ENCODE measurements around the gene HSPA1B. TPM values are rescaled to one million over a fixed set of nuclear protein-coding genes. Genes with fewer than 3 reads are reported as not detected.
"Not testable (repeated sequence)": the region's sequence is repeated elsewhere in the genome, so short reads cannot be mapped to it uniquely, and the experiment has no call there.

The HSPA1B gene
- total and polyA plus RNA-seq, 5 donors = 110 to 299 (median 168) TPM

DNA sequence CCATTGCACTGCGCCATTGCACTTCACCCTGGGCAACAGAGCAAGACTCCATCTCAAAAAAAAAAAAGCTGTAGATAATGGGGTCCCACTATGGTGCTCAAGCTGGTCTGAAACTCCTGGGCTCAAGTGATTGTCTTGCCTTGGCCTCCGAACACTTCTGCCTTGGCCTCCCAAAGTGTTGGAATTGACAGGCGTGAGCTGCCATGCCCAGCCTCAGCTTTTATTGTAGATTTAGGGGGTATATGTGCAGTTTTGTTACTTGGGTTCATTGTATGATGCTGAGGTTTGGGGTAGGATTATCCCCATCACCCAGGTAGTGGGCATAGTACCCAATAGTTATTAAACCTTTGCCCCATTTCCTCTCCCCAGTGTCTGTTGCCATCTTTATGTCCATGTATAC, 11.4 kb downstream of the HSPA1B start:
- Histone ChIP-seq H3K9me3 (ENCODE audit: control insufficient read depth, low read length) (no peaks in the 10 kb centered on the region), H3K27ac (ENCODE audit: low read length) (no peak overlapping the region), H3K4me1 (ENCODE audit: control insufficient read depth, insufficient read depth, low read length) (peaks cover 8% of the 10 kb centered on the region), H3K4me3 (ENCODE audit: low read length) (no peak overlapping the region), H3K27me3 (ENCODE audit: control insufficient read depth, insufficient read depth) (no peaks in the 10 kb centered on the region)
- no peak for ATAC-seq
- WGBS = 95% methylated on average over 3 of the region's 3 CpGs
- DNase-seq = no peak
- intact Hi-C loops (cut with DNase I) = loop anchor here in 2 of 4 donors (10.0 kb wide), 2 partner anchors 104 to 114 kb away; partner anchors contain the start of genes CLIC1 (in 1 of the 2), DDAH2 (in 1 of the 2), LY6G6C (in 1 of the 2) and MPIG6B (in 1 of the 2)

DNA sequence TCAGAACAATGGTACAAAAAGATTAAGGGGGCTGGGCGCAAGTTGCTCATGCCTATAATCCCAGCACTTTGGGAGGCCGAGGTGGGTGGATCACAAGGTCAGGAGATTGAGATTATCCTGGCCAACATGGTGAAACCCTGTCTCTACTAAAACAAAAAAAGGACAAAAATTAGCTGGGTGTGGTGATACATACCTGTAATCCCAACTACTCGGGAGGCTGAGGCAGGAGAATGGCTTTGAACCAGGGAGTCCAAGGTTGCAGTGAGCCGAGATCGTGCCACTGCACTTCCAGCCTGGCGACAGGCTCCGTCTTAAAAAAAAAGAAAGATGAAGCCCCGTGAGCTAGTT, 12.2 kb downstream of the HSPA1B start:
- 84% methylated on average over 8 of the region's 8 CpGs for WGBS
- H3K27me3 ChIP-seq (ENCODE audit: control insufficient read depth, insufficient read depth); H3K9me3 ChIP-seq (ENCODE audit: control insufficient read depth, low read length); H3K4me3 ChIP-seq (ENCODE audit: low read length); ATAC-seq; H3K27ac ChIP-seq (ENCODE audit: low read length); H3K4me1 ChIP-seq (ENCODE audit: control insufficient read depth, insufficient read depth, low read length): not testable (repeated sequence)
- peak in 1 of 3 donors; percentile 9 for DNase-seq
- intact Hi-C loops (cut with DNase I) = loop anchor here in 2 of 4 donors (10.0 kb wide), 2 partner anchors 105 to 115 kb away; partner anchors contain the start of genes CLIC1 (in 1 of the 2), DDAH2 (in 1 of the 2), LY6G6C (in 1 of the 2) and MPIG6B (in 1 of the 2)

DNA sequence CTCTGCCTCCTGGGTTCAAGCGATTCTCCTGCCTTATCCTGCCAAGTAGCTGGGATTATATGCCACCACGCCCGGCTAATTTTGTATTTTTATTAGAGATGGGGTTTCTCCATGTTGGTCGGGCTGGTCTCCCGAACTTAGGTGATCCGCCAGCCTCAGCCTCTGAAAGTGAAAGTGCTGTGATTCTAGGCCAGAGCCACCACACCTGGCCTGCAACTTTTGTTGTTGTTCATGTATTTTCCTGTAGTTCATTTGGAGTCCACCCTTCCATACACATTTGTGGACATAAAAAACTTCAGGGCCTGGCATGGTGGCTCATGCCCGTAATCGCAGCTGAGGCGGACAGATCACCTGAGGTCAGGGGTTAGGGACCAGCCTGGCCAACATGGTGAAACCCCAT, 14.5 kb downstream of the HSPA1B start:
- no peaks in the 10 kb centered on the region for H3K9me3 ChIP-seq (ENCODE audit: control insufficient read depth, low read length)
- no peaks in the 10 kb centered on the region for H3K27me3 ChIP-seq (ENCODE audit: control insufficient read depth, insufficient read depth)
- intact Hi-C loops (cut with DNase I) = no loop called here
- H3K27ac ChIP-seq (ENCODE audit: low read length) = no peak overlapping the region
- WGBS = 92% methylated on average over 9 of the region's 9 CpGs
- peaks cover 8% of the 10 kb centered on the region for H3K4me1 ChIP-seq (ENCODE audit: control insufficient read depth, insufficient read depth, low read length)
- no peak overlapping the region for H3K4me3 ChIP-seq (ENCODE audit: low read length)
- DNase-seq (peak in 1 of 3 donors; percentile 12), ATAC-seq (no peak)

DNA sequence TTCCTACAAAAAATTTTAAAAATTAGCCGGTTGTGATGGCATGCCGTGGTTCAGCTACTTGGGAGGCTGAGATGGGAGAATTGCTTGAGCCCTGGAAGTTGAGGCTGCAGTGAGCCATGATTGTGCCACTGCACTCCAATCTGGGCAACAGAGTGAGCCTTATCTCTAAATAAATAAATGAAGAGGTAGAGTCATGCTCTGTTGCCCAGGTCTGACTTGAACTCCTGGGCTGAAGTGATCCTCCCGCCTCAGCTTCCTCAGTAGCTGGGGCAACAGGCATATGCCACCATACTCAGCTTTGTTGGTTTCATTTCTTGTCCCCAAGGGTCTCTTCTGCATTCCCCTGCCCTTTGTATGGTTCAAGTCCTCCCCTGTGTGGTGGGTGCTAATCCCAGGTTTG, 17.0 kb downstream of the HSPA1B start:
- intact Hi-C loops (cut with DNase I) = no loop called here
- Histone ChIP-seq H3K27me3 (ENCODE audit: control insufficient read depth, insufficient read depth) (no peaks in the 10 kb centered on the region), H3K4me1 (ENCODE audit: control insufficient read depth, insufficient read depth, low read length) (no peaks in the 10 kb centered on the region), H3K9me3 (ENCODE audit: control insufficient read depth, low read length) (no peaks in the 10 kb centered on the region), H3K4me3 (ENCODE audit: low read length) (no peak overlapping the region), H3K27ac (ENCODE audit: low read length) (no peak overlapping the region)
- over 99% methylated on average over 3 of the region's 3 CpGs for WGBS
- ATAC-seq = no peak
- peak in 1 of 3 donors; percentile 0 for DNase-seq

DNA sequence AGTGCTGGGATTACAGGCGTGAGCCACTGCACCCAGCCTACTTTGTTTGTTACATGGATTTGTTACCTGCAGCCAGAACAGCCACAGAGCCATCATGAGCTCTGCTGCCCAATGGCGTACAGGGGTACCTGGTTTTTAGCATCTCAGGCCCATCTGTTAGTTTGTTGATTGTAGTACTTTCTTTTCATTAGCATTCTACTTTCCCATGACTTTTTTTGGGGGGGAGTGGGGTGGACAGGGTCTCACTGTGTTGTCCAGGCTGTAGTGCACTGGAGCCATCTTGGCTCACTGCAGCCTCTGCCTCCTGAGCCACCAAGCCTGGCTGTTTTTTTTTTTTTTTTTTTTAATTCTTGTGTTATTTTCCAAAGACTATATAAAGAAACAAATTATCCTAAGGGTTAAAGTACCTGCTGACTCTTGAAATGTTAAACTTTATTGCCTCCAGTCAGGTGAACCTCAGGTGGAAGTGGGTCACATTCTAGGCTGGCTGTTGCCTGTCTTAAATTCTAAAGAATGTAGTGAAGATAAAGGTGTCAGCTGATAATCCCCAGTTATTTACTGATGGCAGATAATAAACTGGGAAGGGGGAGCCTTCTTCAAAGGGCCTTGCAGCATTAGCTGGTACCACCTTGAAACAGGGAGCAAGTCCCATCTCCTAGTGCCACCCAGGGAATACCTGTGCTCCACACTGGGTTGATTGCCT, 19.9 kb downstream of the HSPA1B start:
- no peak overlapping the region for H3K4me3 ChIP-seq (ENCODE audit: low read length)
- no peaks in the 10 kb centered on the region for H3K27me3 ChIP-seq (ENCODE audit: control insufficient read depth, insufficient read depth)
- no peaks in the 10 kb centered on the region for H3K4me1 ChIP-seq (ENCODE audit: control insufficient read depth, insufficient read depth, low read length)
- WGBS = 96% methylated on average over 2 of the region's 2 CpGs
- ATAC-seq (no peak), DNase-seq (peak in 1 of 3 donors; percentile 5)
- H3K27ac ChIP-seq (ENCODE audit: low read length) = no peak overlapping the region
- H3K9me3 ChIP-seq (ENCODE audit: control insufficient read depth, low read length) = no peaks in the 10 kb centered on the region
- intact Hi-C loops (cut with DNase I) = no loop called here

DNA sequence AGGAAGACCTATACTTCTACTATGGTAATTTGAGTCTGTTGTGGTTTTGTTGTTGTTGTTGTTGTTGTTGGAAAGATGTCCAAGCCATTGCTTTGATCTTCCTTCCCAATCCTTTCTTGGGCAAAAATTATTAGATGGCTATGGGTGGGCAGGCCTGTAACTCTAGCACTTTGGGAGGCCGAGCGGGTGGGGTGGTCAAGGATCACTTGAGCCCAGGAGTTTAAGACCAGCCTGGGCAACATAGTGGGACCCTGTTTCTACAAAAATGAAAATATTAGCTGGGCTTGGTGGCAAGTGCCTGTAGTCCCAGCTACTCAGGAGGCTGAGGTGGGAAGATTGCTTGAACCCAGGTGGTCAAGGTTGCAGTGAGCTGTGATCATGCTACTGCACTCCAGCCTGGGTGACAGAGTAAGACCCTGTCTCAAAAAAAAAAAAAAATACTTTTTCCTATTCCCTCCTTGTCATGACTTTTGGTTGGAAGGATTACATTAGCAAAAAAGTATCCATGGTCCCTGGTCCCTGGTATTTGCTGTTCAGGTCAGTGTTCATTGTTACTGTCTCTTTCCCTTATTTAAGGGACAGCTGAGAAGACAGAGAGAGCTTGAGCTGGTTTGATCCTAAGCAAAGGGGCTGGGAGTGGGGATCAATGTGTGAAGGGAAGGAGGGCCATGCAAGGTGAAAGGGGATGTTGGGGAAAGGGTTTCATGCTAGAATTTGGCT, 23.4 kb downstream of the HSPA1B start:
- no peak overlapping the region for H3K27ac ChIP-seq (ENCODE audit: low read length)
- no peaks in the 10 kb centered on the region for H3K27me3 ChIP-seq (ENCODE audit: control insufficient read depth, insufficient read depth)
- ATAC-seq = no peak
- WGBS = 94% methylated on average over 2 of the region's 2 CpGs
- no peaks in the 10 kb centered on the region for H3K4me1 ChIP-seq (ENCODE audit: control insufficient read depth, insufficient read depth, low read length)
- intact Hi-C loops (cut with DNase I) = no loop called here
- H3K9me3 ChIP-seq (ENCODE audit: control insufficient read depth, low read length) = no peaks in the 10 kb centered on the region
- H3K4me3 ChIP-seq (ENCODE audit: low read length) = no peak overlapping the region
- peak in 1 of 3 donors; percentile 3 for DNase-seq

DNA sequence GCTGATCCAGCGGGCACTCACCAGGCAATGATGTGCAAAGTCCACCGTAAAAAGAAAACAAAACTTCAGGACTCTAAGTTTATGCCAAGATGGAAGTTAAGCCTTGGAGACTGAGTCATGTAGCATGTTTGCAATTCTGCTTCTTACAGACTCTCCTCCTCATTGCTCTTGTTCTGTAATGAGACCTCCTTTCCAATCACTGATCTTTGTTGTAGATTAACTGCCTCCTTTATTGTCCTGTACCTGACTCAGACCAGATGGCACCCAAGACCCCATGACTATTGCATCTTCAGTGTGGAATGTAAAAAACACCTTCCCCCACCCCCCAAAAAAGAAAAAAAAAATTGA, 23.9 kb downstream of the HSPA1B start:
- H3K27me3 ChIP-seq (ENCODE audit: control insufficient read depth, insufficient read depth) = no peaks in the 10 kb centered on the region
- ATAC-seq = no peak
- no peak overlapping the region for H3K27ac ChIP-seq (ENCODE audit: low read length)
- no peaks in the 10 kb centered on the region for H3K4me1 ChIP-seq (ENCODE audit: control insufficient read depth, insufficient read depth, low read length)
- H3K4me3 ChIP-seq (ENCODE audit: low read length) = no peak overlapping the region
- intact Hi-C loops (cut with DNase I) = no loop called here
- H3K9me3 ChIP-seq (ENCODE audit: control insufficient read depth, low read length) = no peaks in the 10 kb centered on the region
- no peak for DNase-seq
- 74% methylated on average over 2 of the region's 2 CpGs for WGBS

DNA sequence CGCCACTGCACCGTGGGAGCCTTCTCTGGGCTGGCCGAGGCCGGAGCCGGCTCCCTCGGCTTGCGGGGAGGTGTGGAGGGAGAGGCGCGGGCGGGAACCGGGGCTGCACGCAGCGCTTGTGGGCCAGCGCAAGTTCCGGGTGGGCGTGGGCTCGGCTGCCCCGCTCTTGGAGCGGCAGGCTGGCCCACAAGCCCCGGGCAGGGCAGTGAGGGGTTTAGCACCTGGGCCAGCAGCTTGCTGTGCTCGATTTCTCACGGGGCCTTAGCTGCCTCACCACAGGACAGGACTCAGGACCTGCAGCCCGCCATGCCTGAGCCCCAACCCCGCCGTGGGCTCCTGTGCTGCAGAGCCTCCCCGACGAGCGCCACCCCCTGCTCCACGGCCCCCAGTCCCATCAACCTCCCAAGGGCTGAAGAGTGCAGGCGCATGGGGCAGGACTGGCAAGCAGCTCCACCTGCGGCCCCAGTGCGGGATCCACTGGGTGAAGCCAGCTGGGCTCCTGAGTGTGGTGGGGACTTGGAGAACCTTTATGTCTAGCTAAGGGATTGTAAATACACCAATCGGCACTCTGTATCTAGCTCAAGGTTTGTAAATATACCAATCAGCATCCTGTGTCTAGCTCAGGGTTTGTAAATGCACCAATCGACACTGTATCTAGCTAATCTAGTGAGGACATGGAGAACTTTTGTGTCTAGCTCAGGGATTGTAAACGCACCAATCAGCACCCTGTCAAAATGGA, 24.6 kb downstream of the HSPA1B start:
- 88% methylated on average over 35 of the region's 35 CpGs for WGBS

DNA sequence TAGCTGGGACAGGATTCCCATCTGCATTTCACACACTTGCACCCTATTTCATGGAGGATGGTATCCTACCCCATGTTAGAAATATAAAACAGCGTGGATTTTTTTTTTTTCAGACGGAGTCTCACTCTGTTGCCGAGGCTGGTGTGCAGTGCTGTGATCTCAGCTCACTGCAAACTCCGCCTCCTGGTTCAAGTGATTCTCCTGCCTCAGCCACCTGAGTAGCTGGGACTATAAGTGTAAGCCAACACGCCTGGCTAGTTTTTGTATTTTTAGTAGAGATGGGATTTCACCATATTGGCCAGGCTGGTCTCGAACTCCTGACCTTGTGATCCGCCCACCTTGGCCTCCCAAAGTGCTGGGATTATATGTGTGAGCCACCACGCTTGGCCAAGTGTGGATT, 30.2 kb downstream of the HSPA1B start:
- DNase-seq; ATAC-seq; H3K9me3 ChIP-seq (ENCODE audit: control insufficient read depth, low read length); intact Hi-C loops (cut with DNase I); H3K27ac ChIP-seq (ENCODE audit: low read length); H3K4me3 ChIP-seq (ENCODE audit: low read length); H3K27me3 ChIP-seq (ENCODE audit: control insufficient read depth, insufficient read depth); H3K4me1 ChIP-seq (ENCODE audit: control insufficient read depth, insufficient read depth, low read length): not testable (repeated sequence)
- 91% methylated on average over 8 of the region's 8 CpGs for WGBS

More for the DNA sequence above, 24.6 kb downstream of the HSPA1B start:
- peak in 1 of 3 donors; percentile 41 for DNase-seq
- ATAC-seq; H3K4me3 ChIP-seq (ENCODE audit: low read length); H3K4me1 ChIP-seq (ENCODE audit: control insufficient read depth, insufficient read depth, low read length); H3K9me3 ChIP-seq (ENCODE audit: control insufficient read depth, low read length); H3K27me3 ChIP-seq (ENCODE audit: control insufficient read depth, insufficient read depth); intact Hi-C loops (cut with DNase I); H3K27ac ChIP-seq (ENCODE audit: low read length): not testable (repeated sequence)

DNA sequence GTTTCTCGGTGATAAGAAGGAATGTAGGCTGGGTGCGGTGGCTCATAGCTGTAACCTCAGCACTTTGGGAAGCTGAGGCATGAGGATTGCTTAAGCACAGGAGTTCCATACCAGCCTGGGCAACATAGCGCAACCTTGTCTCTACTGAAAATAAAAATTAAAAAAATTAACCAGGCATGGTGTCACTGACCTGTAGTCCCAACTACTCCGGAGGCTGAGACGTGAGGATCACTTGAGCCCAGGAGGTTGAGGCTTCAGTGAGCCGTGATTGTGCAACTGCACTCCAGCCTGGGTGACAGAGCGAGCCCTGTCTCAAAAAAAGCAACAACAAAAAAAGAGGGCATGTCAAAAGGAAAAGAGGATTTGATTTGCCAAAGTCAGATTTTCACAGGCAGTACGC, 31.2 kb downstream of the HSPA1B start:
- ATAC-seq (no peak), DNase-seq (peak in 1 of 3 donors; percentile 4)
- Histone ChIP-seq H3K9me3 (ENCODE audit: control insufficient read depth, low read length) (no peaks in the 10 kb centered on the region), H3K4me1 (ENCODE audit: control insufficient read depth, insufficient read depth, low read length) (peaks cover 2% of the 10 kb centered on the region), H3K27ac (ENCODE audit: low read length) (no peak overlapping the region), H3K4me3 (ENCODE audit: low read length) (no peak overlapping the region), H3K27me3 (ENCODE audit: control insufficient read depth, insufficient read depth) (no peaks in the 10 kb centered on the region)
- 95% methylated on average over 8 of the region's 8 CpGs for WGBS
- intact Hi-C loops (cut with DNase I) = no loop called here

DNA sequence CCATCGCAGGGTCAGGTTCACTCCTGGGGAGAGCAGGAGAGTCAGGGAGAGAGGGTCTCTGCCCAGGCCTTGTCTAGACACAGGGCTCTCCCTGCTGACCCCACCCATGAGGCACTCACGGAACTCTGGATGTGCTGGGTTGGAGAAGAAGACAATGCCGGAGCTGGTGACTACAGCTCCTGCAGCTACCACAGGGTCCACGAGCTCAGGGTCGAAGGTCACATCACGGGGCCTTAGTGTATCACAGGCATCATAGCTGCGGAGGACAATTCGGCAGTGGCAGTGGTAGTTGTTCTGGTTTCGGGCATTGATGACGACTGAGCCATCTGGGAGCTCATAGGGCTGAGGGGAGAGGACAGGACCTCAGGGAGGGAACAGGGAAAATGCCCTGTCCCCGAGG, 32.4 kb downstream of the HSPA1B start:
- ATAC-seq (no peak), DNase-seq (peak in 1 of 3 donors; percentile 34)
- H3K4me1 ChIP-seq (ENCODE audit: control insufficient read depth, insufficient read depth, low read length) = peaks cover 2% of the 10 kb centered on the region
- H3K4me3 ChIP-seq (ENCODE audit: low read length) = no peak overlapping the region
- WGBS = 91% methylated on average over 11 of the region's 11 CpGs
- H3K27ac ChIP-seq (ENCODE audit: low read length) = no peak overlapping the region
- intact Hi-C loops (cut with DNase I) = loop anchor here in 1 of 4 donors (10.0 kb wide), 1 partner anchor 175 kb away; the partner anchor contains the start of gene LY6G5C
- H3K9me3 ChIP-seq (ENCODE audit: control insufficient read depth, low read length) = no peaks in the 10 kb centered on the region
- no peaks in the 10 kb centered on the region for H3K27me3 ChIP-seq (ENCODE audit: control insufficient read depth, insufficient read depth)
